ENCODE results near the gene ITIH5. TPM values are rescaled to one million over a fixed set of nuclear protein-coding genes. Genes with fewer than 3 reads are reported as not detected.

The ITIH5 gene
- total and polyA plus RNA-seq, 2 of the 13 experiments (the other 11 are each of a cell fraction or from before 2014, with no cell fraction given): 4.7 to 8.9 TPM

- Histone ChIP-seq H3K9ac (ENCODE audit: insufficient read depth, low read depth, low read length) (peak overlapping the region; percentile 93), H3K4me2 (ENCODE audit: low read depth, low read length) (peak overlapping the region; percentile 79), H2AFZ (ENCODE audit: low read length) (no peak overlapping the region), H4K20me1 (ENCODE audit: insufficient read depth, low read length) (no peaks in the 10 kb centered on the region), H3K79me2 (ENCODE audit: insufficient read depth, low read length) (peaks cover 58% of the 10 kb centered on the region), H3K36me3 (replicated peaks in 1 of 2; ENCODE audit: control insufficient read depth in 1 of 2, insufficient read depth in 2 of 2, low read length in 2 of 2) (peaks cover 3 to 17% of the 10 kb centered on the region in 2 experiments; a peak in 3 of 5 replicates), H3K4me1 (ENCODE audit: insufficient read depth, low read length) (peaks cover 78% of the 10 kb centered on the region), H3K27ac (ENCODE audit: extremely low read length, insufficient read depth, low read length) (peak overlapping the region; percentile 98), H3K4me3 (replicated peaks in 1 of 3; ENCODE audit: insufficient read depth in 1 of 3, low read depth in 2 of 3, low read length in 3 of 3) (peak overlapping the region; percentile 53 to 81 (median 75)), H3K9me3 (ENCODE audit: low read length) (no peaks in the 10 kb centered on the region), H3K27me3 (ENCODE audit: control insufficient read depth in 1 of 2, insufficient read depth in 2 of 2, low read length in 2 of 2) (no peaks in the 10 kb centered on the region)
- 7% methylated on average over 8 of the region's 8 CpGs for WGBS (ENCODE audit: low lambda C conversion rate)
- intact Hi-C loops (cut with micrococcal nuclease; ENCODE audit: unreplicated experiment): loop anchor here (10.0 kb wide), 1 partner anchor 90 kb away; no protein-coding TSS in a partner anchor
- no TSS peak for BruUV-seq (replicated peaks)
- in situ Hi-C loops (cut with HindIII; ENCODE audit: extremely low pct_ligation_motif_present, low pct_unique_long_range_greater_than_20kb): no loop called here
- FAIRE-seq (no peak), DNase-seq (ENCODE audit: low spot score) (peak; percentile 17), ATAC-seq (no peak)
- POLR2A ChIA-PET: interaction anchor here (1.4 to 10.9 kb wide), 9 partner anchors 8 to 178 kb away, joined by 3 to 359 read pairs (median 16); partner anchors contain the start of genes ATP5F1C and KIN
- CTCF ChIA-PET (ENCODE audit: low intra/inter-chr PET ratio, low total read pairs): no interaction called here
- TF ChIP-seq PHF8 (CRISPR knock-in tag; IDR thresholded peaks at IDR 0.05) (peak; percentile 20; the same call in 1 of the 2 replicates), ATM (IDR thresholded peaks at IDR 0.05; ENCODE audit: borderline replicate concordance) (no peak), MED13 (CRISPR knock-in tag; IDR thresholded peaks at IDR 0.05) (no peak), NONO (IDR thresholded peaks at IDR 0.05) (no peak), NONO (CRISPR knock-in tag; conservative IDR thresholded peaks at IDR 0.05) (no peak), MAF1 (CRISPR knock-in tag; IDR thresholded peaks at IDR 0.05; ENCODE audit: borderline replicate concordance) (no peak), XBP1 (CRISPR knock-in tag; IDR thresholded peaks at IDR 0.05) (no peak), EED (CRISPR knock-in tag; IDR thresholded peaks at IDR 0.05) (no peak)
- TF ChIP-seq, protein P1, sequence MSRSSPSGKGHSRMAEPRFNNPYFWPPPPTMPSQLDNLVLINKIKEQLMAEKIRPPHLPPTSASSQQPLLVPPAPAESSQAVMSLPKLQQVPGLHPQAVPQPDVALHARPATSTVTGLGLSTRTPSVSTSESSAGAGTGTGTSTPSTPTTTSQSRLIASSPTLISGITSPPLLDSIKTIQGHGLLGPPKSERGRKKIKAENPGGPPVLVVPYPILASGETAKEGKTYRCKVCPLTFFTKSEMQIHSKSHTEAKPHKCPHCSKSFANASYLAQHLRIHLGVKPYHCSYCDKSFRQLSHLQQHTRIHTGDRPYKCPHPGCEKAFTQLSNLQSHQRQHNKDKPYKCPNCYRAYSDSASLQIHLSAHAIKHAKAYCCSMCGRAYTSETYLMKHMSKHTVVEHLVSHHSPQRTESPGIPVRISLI (CRISPR knock-in tag; IDR thresholded peaks at IDR 0.05; ENCODE audit: borderline replicate concordance): no peak
- TF ChIP-seq, protein P2, sequence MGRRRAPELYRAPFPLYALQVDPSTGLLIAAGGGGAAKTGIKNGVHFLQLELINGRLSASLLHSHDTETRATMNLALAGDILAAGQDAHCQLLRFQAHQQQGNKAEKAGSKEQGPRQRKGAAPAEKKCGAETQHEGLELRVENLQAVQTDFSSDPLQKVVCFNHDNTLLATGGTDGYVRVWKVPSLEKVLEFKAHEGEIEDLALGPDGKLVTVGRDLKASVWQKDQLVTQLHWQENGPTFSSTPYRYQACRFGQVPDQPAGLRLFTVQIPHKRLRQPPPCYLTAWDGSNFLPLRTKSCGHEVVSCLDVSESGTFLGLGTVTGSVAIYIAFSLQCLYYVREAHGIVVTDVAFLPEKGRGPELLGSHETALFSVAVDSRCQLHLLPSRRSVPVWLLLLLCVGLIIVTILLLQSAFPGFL (CRISPR knock-in tag; IDR thresholded peaks at IDR 0.05): no peak
- TF ChIP-seq, protein P3, sequence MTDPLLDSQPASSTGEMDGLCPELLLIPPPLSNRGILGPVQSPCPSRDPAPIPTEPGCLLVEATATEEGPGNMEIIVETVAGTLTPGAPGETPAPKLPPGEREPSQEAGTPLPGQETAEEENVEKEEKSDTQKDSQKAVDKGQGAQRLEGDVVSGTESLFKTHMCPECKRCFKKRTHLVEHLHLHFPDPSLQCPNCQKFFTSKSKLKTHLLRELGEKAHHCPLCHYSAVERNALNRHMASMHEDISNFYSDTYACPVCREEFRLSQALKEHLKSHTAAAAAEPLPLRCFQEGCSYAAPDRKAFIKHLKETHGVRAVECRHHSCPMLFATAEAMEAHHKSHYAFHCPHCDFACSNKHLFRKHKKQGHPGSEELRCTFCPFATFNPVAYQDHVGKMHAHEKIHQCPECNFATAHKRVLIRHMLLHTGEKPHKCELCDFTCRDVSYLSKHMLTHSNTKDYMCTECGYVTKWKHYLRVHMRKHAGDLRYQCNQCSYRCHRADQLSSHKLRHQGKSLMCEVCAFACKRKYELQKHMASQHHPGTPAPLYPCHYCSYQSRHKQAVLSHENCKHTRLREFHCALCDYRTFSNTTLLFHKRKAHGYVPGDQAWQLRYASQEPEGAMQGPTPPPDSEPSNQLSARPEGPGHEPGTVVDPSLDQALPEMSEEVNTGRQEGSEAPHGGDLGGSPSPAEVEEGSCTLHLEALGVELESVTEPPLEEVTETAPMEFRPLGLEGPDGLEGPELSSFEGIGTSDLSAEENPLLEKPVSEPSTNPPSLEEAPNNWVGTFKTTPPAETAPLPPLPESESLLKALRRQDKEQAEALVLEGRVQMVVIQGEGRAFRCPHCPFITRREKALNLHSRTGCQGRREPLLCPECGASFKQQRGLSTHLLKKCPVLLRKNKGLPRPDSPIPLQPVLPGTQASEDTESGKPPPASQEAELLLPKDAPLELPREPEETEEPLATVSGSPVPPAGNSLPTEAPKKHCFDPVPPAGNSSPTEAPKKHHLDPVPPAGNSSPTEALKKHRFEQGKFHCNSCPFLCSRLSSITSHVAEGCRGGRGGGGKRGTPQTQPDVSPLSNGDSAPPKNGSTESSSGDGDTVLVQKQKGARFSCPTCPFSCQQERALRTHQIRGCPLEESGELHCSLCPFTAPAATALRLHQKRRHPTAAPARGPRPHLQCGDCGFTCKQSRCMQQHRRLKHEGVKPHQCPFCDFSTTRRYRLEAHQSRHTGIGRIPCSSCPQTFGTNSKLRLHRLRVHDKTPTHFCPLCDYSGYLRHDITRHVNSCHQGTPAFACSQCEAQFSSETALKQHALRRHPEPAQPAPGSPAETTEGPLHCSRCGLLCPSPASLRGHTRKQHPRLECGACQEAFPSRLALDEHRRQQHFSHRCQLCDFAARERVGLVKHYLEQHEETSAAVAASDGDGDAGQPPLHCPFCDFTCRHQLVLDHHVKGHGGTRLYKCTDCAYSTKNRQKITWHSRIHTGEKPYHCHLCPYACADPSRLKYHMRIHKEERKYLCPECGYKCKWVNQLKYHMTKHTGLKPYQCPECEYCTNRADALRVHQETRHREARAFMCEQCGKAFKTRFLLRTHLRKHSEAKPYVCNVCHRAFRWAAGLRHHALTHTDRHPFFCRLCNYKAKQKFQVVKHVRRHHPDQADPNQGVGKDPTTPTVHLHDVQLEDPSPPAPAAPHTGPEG (CRISPR knock-in tag; IDR thresholded peaks at IDR 0.05): no peak
- TF ChIP-seq, protein P4, sequence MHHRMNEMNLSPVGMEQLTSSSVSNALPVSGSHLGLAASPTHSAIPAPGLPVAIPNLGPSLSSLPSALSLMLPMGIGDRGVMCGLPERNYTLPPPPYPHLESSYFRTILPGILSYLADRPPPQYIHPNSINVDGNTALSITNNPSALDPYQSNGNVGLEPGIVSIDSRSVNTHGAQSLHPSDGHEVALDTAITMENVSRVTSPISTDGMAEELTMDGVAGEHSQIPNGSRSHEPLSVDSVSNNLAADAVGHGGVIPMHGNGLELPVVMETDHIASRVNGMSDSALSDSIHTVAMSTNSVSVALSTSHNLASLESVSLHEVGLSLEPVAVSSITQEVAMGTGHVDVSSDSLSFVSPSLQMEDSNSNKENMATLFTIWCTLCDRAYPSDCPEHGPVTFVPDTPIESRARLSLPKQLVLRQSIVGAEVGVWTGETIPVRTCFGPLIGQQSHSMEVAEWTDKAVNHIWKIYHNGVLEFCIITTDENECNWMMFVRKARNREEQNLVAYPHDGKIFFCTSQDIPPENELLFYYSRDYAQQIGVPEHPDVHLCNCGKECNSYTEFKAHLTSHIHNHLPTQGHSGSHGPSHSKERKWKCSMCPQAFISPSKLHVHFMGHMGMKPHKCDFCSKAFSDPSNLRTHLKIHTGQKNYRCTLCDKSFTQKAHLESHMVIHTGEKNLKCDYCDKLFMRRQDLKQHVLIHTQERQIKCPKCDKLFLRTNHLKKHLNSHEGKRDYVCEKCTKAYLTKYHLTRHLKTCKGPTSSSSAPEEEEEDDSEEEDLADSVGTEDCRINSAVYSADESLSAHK (CRISPR knock-in tag; IDR thresholded peaks at IDR 0.05; ENCODE audit: borderline replicate concordance): no peak
Observed at GRCh38 chr10:7704071-7705016, 37.6 kb upstream of the ITIH5 start.
